ENCODE measurements around the gene RAD51B.

DNA sequence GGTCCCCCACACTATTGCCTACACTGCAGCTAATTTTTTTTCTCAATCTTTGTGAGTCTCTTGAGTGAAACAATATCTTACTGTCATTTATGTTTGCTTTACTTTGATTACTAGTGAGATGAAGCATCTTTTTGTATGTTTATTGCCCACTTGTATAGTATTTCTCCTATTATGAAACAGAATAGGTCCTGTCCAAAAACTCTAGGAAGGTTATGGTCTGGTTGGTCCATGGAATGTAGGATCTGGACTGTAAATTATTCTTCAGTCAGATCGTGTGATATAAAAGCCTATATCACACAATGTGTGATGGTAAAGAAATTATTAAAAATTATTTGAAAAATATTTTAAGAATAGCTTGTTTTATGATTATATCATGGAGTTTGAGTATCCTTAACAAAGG is 538.9 kb downstream of the RAD51B start:
- TF ChIP-seq, protein P1, sequence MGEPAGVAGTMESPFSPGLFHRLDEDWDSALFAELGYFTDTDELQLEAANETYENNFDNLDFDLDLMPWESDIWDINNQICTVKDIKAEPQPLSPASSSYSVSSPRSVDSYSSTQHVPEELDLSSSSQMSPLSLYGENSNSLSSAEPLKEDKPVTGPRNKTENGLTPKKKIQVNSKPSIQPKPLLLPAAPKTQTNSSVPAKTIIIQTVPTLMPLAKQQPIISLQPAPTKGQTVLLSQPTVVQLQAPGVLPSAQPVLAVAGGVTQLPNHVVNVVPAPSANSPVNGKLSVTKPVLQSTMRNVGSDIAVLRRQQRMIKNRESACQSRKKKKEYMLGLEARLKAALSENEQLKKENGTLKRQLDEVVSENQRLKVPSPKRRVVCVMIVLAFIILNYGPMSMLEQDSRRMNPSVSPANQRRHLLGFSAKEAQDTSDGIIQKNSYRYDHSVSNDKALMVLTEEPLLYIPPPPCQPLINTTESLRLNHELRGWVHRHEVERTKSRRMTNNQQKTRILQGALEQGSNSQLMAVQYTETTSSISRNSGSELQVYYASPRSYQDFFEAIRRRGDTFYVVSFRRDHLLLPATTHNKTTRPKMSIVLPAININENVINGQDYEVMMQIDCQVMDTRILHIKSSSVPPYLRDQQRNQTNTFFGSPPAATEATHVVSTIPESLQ (CRISPR knock-in tag; IDR thresholded peaks at IDR 0.05), result no peak
- TF ChIP-seq, protein P2, sequence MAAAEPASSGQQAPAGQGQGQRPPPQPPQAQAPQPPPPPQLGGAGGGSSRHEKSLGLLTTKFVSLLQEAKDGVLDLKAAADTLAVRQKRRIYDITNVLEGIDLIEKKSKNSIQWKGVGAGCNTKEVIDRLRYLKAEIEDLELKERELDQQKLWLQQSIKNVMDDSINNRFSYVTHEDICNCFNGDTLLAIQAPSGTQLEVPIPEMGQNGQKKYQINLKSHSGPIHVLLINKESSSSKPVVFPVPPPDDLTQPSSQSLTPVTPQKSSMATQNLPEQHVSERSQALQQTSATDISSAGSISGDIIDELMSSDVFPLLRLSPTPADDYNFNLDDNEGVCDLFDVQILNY (CRISPR knock-in tag; IDR thresholded peaks at IDR 0.05), result no peak
- TF ChIP-seq, protein P3, sequence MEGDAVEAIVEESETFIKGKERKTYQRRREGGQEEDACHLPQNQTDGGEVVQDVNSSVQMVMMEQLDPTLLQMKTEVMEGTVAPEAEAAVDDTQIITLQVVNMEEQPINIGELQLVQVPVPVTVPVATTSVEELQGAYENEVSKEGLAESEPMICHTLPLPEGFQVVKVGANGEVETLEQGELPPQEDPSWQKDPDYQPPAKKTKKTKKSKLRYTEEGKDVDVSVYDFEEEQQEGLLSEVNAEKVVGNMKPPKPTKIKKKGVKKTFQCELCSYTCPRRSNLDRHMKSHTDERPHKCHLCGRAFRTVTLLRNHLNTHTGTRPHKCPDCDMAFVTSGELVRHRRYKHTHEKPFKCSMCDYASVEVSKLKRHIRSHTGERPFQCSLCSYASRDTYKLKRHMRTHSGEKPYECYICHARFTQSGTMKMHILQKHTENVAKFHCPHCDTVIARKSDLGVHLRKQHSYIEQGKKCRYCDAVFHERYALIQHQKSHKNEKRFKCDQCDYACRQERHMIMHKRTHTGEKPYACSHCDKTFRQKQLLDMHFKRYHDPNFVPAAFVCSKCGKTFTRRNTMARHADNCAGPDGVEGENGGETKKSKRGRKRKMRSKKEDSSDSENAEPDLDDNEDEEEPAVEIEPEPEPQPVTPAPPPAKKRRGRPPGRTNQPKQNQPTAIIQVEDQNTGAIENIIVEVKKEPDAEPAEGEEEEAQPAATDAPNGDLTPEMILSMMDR (IDR thresholded peaks at IDR 0.05), result no peak
- TF ChIP-seq JUN (CRISPR knock-in tag; IDR thresholded peaks at IDR 0.05), result no peak
- no peak for TF ChIP-seq TEAD1 (CRISPR knock-in tag; IDR thresholded peaks at IDR 0.05)
- TF ChIP-seq, protein P4, sequence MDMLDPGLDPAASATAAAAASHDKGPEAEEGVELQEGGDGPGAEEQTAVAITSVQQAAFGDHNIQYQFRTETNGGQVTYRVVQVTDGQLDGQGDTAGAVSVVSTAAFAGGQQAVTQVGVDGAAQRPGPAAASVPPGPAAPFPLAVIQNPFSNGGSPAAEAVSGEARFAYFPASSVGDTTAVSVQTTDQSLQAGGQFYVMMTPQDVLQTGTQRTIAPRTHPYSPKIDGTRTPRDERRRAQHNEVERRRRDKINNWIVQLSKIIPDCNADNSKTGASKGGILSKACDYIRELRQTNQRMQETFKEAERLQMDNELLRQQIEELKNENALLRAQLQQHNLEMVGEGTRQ (CRISPR knock-in tag; IDR thresholded peaks at IDR 0.05), result no peak
- TF ChIP-seq ZNF121 (CRISPR knock-in tag; IDR thresholded peaks at IDR 0.05), result no peak
- TF ChIP-seq ZNF281 (CRISPR knock-in tag; IDR thresholded peaks at IDR 0.05), result no peak
- TF ChIP-seq KAT7 (CRISPR knock-in tag; IDR thresholded peaks at IDR 0.05; ENCODE audit: borderline replicate concordance), result no peak
- TF ChIP-seq, protein P5, sequence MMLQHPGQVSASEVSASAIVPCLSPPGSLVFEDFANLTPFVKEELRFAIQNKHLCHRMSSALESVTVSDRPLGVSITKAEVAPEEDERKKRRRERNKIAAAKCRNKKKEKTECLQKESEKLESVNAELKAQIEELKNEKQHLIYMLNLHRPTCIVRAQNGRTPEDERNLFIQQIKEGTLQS (CRISPR knock-in tag; conservative IDR thresholded peaks at IDR 0.05), result no peak
- no peak for TF ChIP-seq CBFB (CRISPR knock-in tag; IDR thresholded peaks at IDR 0.05; ENCODE audit: low read depth)
- no peak for TF ChIP-seq FOXP1 (CRISPR knock-in tag; IDR thresholded peaks at IDR 0.05; ENCODE audit: borderline replicate concordance)
